Testis (tissue), 3 donors: ENCODE results near the gene STAC. TPM values are rescaled to one million over a fixed set of nuclear protein-coding genes. Genes with fewer than 3 reads are reported as not detected.

ENCODE experiments used
- DNase-seq: peaks from one replicate; pipeline ENCODE4 v3.0.0-alpha.2; 2019
- H3K27ac ChIP-seq, 2 donors: fragments of 200-600 bp; sonication (generic); one replicate each; pipeline ENCODE4 v1.5.1; 2019
- H3K27me3 ChIP-seq: fragments of 200-600 bp; sonication (generic); one replicate; pipeline ENCODE4 v1.5.1; 2019
- H3K36me3 ChIP-seq: fragments of 200-600 bp; sonication (generic); one replicate; pipeline ENCODE4 v1.5.1; 2017; ENCODE audit warnings: low read depth; ENCODE audit errors: missing control alignments
- H3K4me1 ChIP-seq: fragments of 200-600 bp; sonication (generic); one replicate; pipeline ENCODE4 v1.5.1; 2019
- H3K4me3 ChIP-seq, 2 donors: fragments of 200-600 bp; sonication (generic); one replicate each; pipeline ENCODE4 v1.5.1; 2017 to 2019
- H3K9me3 ChIP-seq: fragments of 200-600 bp; sonication (generic); one replicate; pipeline ENCODE4 v1.5.1; 2017
- POLR2A ChIP-seq: fragments of 450-650 bp; IDR thresholded peaks from one replicate; pipeline ENCODE4 v1.6.1; 2017; ENCODE audit warnings: antibody characterized with exemption, mild to moderate bottlenecking, moderate library complexity
- WGBS, 2 donors: methylation state at CpG; one replicate each; pipeline ENCODE4 v1.1.5; 2018; 5-methylcytosine and 5-hydroxymethylcytosine counted together
- intact Hi-C: fragments of 100-400 bp; cut with DNase I; formaldehyde crosslinking; loops from one replicate; pipeline ENCODE4 v1.15.1; 2023; ENCODE audit warnings: low total_unique reads
- polyA plus RNA-seq: library from polyadenylated mRNA; stranded (reverse); fragments of 350-450 nt; fragmentation: Illumina TruSeq; extraction: RNeasy Lipid Tissue Mini Kit (QIAGEN cat#74804); gene quantifications from one replicate; pipeline ENCODE4 v1.2.3, GENCODE V29; 2014; ENCODE audit warnings: low read depth, low replicate concordance; ENCODE audit not compliant: insufficient read depth
- total RNA-seq, 2 donors: library from RNA; depleted of rRNA; stranded (reverse); fragments of >200 nt; gene quantifications; one replicate each; pipeline ENCODE4 v1.2.3, GENCODE V29; 2016
- TF ChIP-seq, protein P1 (sequence below), 3 experiments: fragments of 450-650 bp in 2 of 3; fragments of 200-600 bp in 1 of 3; sonication (generic) in 1 of 3; IDR thresholded peaks; one replicate each; pipeline ENCODE4 v1.5.1; 2016 to 2019; ENCODE audit warnings: antibody characterized with exemption in 3 of 3, mild to moderate bottlenecking in 2 of 3, moderate library complexity in 1 of 3

The STAC gene
- total and polyA plus RNA-seq, 3 donors from 2014 or later, result 4.8 to 9.4 (median 7.1) TPM

DNA sequence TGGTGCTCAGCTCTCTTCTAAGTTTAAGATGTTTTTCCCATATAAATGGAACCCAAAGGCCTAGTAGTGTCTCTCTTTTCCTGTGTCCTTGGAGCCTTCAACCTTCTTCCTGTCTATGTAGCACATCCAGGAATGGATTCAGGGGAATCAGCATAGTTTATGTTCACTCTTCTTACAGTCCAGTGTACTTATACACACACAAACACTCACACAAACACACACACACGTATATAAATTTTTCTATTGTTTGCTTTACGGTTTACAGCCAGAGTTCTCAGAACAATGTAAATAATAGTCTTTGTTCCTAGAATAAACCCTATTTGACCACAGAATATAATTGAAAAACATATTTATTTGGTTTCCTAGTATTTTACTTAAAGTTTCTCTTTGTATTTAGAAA lies 36.9 kb downstream of the STAC start:
- H3K4me3 ChIP-seq, result no peak overlapping the region
- intact Hi-C loops, result no loop called here
- H3K9me3 ChIP-seq, result no peaks in the 10 kb centered on the region
- H3K27ac ChIP-seq, result no peak overlapping the region
- no peaks in the 10 kb centered on the region for H3K4me1 ChIP-seq
- no peak for DNase-seq
- H3K27me3 ChIP-seq, result no peaks in the 10 kb centered on the region
- H3K36me3 ChIP-seq, result no peaks in the 10 kb centered on the region
- 83 to 86% methylated on average over 2 of the region's 2 CpGs for WGBS, 2 donors
- TF ChIP-seq POLR2A, result no peak
- TF ChIP-seq, protein P1, sequence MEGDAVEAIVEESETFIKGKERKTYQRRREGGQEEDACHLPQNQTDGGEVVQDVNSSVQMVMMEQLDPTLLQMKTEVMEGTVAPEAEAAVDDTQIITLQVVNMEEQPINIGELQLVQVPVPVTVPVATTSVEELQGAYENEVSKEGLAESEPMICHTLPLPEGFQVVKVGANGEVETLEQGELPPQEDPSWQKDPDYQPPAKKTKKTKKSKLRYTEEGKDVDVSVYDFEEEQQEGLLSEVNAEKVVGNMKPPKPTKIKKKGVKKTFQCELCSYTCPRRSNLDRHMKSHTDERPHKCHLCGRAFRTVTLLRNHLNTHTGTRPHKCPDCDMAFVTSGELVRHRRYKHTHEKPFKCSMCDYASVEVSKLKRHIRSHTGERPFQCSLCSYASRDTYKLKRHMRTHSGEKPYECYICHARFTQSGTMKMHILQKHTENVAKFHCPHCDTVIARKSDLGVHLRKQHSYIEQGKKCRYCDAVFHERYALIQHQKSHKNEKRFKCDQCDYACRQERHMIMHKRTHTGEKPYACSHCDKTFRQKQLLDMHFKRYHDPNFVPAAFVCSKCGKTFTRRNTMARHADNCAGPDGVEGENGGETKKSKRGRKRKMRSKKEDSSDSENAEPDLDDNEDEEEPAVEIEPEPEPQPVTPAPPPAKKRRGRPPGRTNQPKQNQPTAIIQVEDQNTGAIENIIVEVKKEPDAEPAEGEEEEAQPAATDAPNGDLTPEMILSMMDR (IDR thresholded peaks at IDR 0.05), result no peak

DNA sequence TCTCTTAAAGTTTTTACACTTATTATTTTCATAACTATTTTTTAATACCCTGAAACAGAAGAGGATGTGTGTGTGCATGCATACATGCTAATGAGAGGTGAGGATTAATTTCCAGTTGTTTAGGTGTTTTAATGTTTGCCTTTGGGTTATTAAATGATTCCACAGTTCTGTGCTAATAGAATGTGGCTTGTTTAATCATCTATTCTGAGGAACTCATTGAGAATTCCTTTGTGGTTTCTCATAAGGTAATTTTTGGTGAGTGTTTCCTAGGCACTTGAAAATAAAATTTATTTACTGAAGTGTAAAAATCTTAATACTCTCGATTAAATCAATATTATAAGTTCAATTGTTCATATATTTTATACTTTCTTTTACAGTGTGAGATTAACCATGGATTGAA lies 38.0 kb downstream of the STAC start:
- intact Hi-C loops, result no loop called here
- Histone ChIP-seq H3K27me3 (no peaks in the 10 kb centered on the region), H3K27ac (no peak overlapping the region), H3K36me3 (no peaks in the 10 kb centered on the region), H3K4me1 (no peaks in the 10 kb centered on the region), H3K4me3 (no peak overlapping the region), H3K9me3 (no peaks in the 10 kb centered on the region)
- DNase-seq, result no peak
- WGBS, 2 donors, result 91 to 98% methylated on average over 1 of the region's 1 CpG
- TF ChIP-seq POLR2A, result no peak
- TF ChIP-seq, protein P1 (IDR thresholded peaks at IDR 0.05), result no peak

DNA sequence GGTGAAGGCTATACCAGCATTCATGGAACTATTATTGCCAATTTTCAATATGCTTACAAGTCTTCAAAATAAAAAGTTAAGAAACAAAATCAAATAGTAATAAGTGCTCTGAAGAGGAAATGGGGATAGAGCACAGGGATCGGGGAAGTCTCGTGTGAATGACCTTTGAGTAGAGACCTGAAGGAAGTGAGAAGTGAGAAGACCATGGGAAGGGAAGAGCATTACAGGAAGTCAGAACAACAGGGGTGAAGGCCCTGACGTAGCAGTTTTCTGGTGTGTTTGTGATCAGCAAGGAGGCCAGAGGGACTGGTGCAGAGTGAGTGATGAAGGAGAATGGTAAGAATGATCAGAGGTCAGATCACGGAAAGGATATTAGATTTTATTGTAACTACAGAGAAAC lies 48.1 kb downstream of the STAC start:
- WGBS, 2 donors, result 83 to 92% methylated on average over 4 of the region's 4 CpGs
- Histone ChIP-seq H3K4me3 (no peak overlapping the region), H3K36me3 (no peaks in the 10 kb centered on the region), H3K27ac (no peak overlapping the region), H3K27me3 (no peaks in the 10 kb centered on the region), H3K9me3 (no peaks in the 10 kb centered on the region), H3K4me1 (no peaks in the 10 kb centered on the region)
- TF ChIP-seq, protein P1 (IDR thresholded peaks at IDR 0.05), result no peak
- intact Hi-C loops, result no loop called here
- no peak for DNase-seq

DNA sequence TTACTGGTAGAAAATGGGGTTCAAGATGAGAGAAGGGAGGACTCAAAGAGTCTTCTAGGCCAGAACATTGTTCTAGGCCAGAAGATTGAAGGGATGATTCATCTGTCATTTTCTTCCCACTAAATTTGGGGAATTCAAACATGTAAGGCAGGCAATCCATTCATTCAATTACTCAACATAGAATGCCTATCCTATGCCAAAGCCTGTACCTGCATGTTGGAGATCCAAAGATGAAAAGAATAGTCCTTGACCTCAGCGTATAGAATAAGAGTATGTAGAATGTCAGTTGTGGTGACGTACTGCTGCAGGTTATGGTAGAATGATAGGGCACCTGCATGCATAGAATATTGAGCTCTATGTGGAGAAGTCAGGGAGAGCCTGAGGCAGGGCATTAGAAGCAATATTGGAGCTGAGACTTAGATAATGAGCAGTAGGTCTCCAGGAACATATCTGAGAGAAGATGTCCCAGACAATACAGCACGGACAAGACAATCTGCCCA lies 49.7 kb downstream of the STAC start:
- WGBS, 2 donors, result 96 to 100% methylated on average over 3 of the region's 3 CpGs
- intact Hi-C loops, result no loop called here
- no peak overlapping the region for H3K27ac ChIP-seq
- H3K9me3 ChIP-seq, result no peaks in the 10 kb centered on the region
- H3K27me3 ChIP-seq, result no peaks in the 10 kb centered on the region
- TF ChIP-seq, protein P1 (IDR thresholded peaks at IDR 0.05), result no peak
- no peak for TF ChIP-seq POLR2A
- no peaks in the 10 kb centered on the region for H3K4me1 ChIP-seq
- no peaks in the 10 kb centered on the region for H3K36me3 ChIP-seq
- no peak for DNase-seq
- H3K4me3 ChIP-seq, result no peak overlapping the region

DNA sequence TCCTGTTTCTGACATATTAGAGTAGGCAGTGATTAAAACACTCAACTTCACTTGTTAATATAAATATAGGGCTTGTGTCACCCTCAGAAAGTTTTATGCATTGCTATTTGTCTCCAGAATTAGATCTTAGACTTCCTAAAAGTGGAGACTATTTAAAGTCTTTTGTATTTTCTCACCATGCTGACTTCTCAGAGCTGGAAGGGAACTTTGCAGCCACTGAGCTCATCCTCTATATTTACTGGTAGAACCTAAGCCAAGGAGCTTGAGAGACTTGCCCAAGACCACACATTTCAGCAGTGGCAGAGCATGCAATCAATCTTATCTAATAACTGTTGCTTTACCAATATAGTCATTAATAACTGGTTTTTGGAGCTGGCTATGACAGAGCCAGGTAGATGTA lies 53.2 kb downstream of the STAC start:
- intact Hi-C loops, result no loop called here
- no peaks in the 10 kb centered on the region for H3K36me3 ChIP-seq
- no peaks in the 10 kb centered on the region for H3K9me3 ChIP-seq

More for the DNA sequence above, 53.2 kb downstream of the STAC start:
- Histone ChIP-seq H3K4me3 (no peak overlapping the region), H3K27me3 (no peaks in the 10 kb centered on the region), H3K27ac (no peak overlapping the region), H3K4me1 (no peaks in the 10 kb centered on the region)
- TF ChIP-seq, protein P1 (IDR thresholded peaks at IDR 0.05), result no peak
- TF ChIP-seq POLR2A, result no peak
- DNase-seq, result no peak
